HEK293 (cell line): ENCODE data around the gene IPO11.

Source experiments
- CTCF ChIA-PET: fragments of 350-600 bp; formaldehyde crosslinking; extraction: SDS; loops from one replicate; lab custom pipeline; 2021; ENCODE audit warnings: antibody characterized with exemption; lab: Yijun Ruan, JAX
- POLR2A ChIA-PET: fragments of 300-600 bp; formaldehyde crosslinking; extraction: SDS; loops from one replicate; lab custom pipeline; 2020; ENCODE audit warnings: antibody characterized with exemption, inconsistent platforms; lab: Yijun Ruan, JAX
- H3K27ac ChIP-seq: fragments of 200-500 bp; sonication (Bioruptor generic); 2 replicates; pipeline ENCODE4 v1.5.1; 2014; ENCODE audit warnings: low read depth, low read length, control low read depth, inconsistent platforms; ENCODE audit errors: extremely low read depth
- H3K36me3 ChIP-seq, 2 experiments: fragments of 200-500 bp in 1 of 2; sonication (Bioruptor generic) in 1 of 2; 1 replicate in 1 of 2; 2 replicates in 1 of 2; pipeline ENCODE4 v1.5.1; 2014 to 2017; ENCODE audit warnings: inconsistent platforms in 2 of 2, low read length in 2 of 2; ENCODE audit not compliant: control insufficient read depth in 2 of 2, insufficient read depth in 1 of 2
- H3K4me1 ChIP-seq: fragments of 200-500 bp; sonication (Bioruptor generic); 2 replicates; pipeline ENCODE4 v1.5.1; 2014; ENCODE audit warnings: mild to moderate bottlenecking, low read length, inconsistent platforms; ENCODE audit not compliant: control insufficient read depth, insufficient read depth
- H3K4me3 ChIP-seq: 2 replicates; pipeline ENCODE4 v1.5.1; 2011; ENCODE audit warnings: low read depth, mild to moderate bottlenecking, control low read depth, low read length, moderate library complexity
- H3K9me3 ChIP-seq: fragments of 200-500 bp; sonication (Bioruptor generic); 2 replicates; pipeline ENCODE4 v1.5.1; 2014; ENCODE audit warnings: low read depth, low read length, inconsistent platforms; ENCODE audit not compliant: control insufficient read depth, insufficient read depth
- SP2 ChIP-seq: fragments of 450-650 bp; formaldehyde crosslinking; IDR thresholded peaks from 2 replicates; pipeline ENCODE4 v1.5.1; 2016; ENCODE audit warnings: missing biosample characterization, missing genetic modification characterization
- ZIC2 ChIP-seq: fragments of 450-650 bp; formaldehyde crosslinking; IDR thresholded peaks from 2 replicates; pipeline ENCODE4 v1.5.1; 2016; ENCODE audit warnings: missing biosample characterization, missing genetic modification characterization
- ZNF138 ChIP-seq: fragments of 450-650 bp; formaldehyde crosslinking; IDR thresholded peaks from 2 replicates; pipeline ENCODE4 v1.5.1; 2016; ENCODE audit warnings: missing biosample characterization, missing genetic modification characterization, borderline replicate concordance
- ZNF2 ChIP-seq: fragments of 450-650 bp; formaldehyde crosslinking; IDR thresholded peaks from 2 replicates; pipeline ENCODE4 v1.5.1; 2016; ENCODE audit warnings: missing biosample characterization, missing genetic modification characterization
- ZNF23 ChIP-seq: fragments of 450-650 bp; formaldehyde crosslinking; IDR thresholded peaks from 2 replicates; pipeline ENCODE4 v1.5.1; 2016; ENCODE audit warnings: missing biosample characterization, missing genetic modification characterization, borderline replicate concordance
- ZNF274 ChIP-seq, 2 experiments: fragments of 200-500 bp in 1 of 2; fragments of 450-650 bp in 1 of 2; sonication (Bioruptor generic) in 1 of 2; formaldehyde crosslinking in 1 of 2; IDR thresholded peaks; 2 replicates each; pipeline versions ENCODE4 v1.5.1 to v1.6.1; 2014 to 2016; ENCODE audit warnings: borderline replicate concordance in 1 of 2, inconsistent platforms in 1 of 2, low read length in 1 of 2, missing biosample characterization in 1 of 2, missing genetic modification characterization in 1 of 2
- ZNF701 ChIP-seq: fragments of 450-650 bp; formaldehyde crosslinking; IDR thresholded peaks from 2 replicates; pipeline ENCODE4 v1.5.1; 2016; ENCODE audit warnings: missing biosample characterization, missing genetic modification characterization
- ZNF792 ChIP-seq: fragments of 450-650 bp; formaldehyde crosslinking; IDR thresholded peaks from 2 replicates; pipeline ENCODE4 v1.5.1; 2016; ENCODE audit warnings: missing biosample characterization, missing genetic modification characterization
- TF ChIP-seq, protein P1 (sequence below): fragments of 450-650 bp; formaldehyde crosslinking; IDR thresholded peaks from 2 replicates; pipeline ENCODE4 v1.5.1; 2016; ENCODE audit warnings: missing biosample characterization, missing genetic modification characterization, low read depth
- TF ChIP-seq, protein P2 (sequence below): IDR thresholded peaks from 2 replicates; pipeline ENCODE4 v1.6.1; 2011; ENCODE audit warnings: mild to moderate bottlenecking, low read depth, low read length, borderline replicate concordance
- TF ChIP-seq, protein P3 (sequence below): fragments of 450-650 bp; formaldehyde crosslinking; IDR thresholded peaks from 2 replicates; pipeline ENCODE4 v1.5.1; 2016; ENCODE audit warnings: missing biosample characterization, missing genetic modification characterization, borderline replicate concordance

IPO11 gene

DNA sequence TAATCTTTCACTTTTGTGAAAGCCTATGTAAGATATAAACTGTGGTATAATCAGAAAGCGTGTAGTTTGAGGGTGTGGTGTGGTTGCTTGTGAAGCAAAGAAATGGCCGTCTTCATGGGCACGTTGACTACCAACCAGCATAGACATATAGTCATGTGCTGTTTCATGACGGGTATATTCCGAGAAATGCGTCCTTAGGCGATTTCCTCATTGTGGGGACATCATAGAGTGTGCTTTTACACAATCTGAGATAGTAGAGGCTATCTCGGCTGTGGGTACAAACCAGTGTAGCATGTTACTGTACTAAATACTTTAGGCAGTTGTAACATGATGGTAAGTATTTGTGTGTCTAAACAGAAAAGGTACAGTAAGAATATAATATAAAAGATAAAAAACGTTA, 86.4 kb downstream of the IPO11 start:
- CTCF ChIA-PET = interaction anchor here (0.6 kb wide), 1 partner anchor 39 kb away, joined by 3 read pairs; no protein-coding TSS in a partner anchor
- Histone ChIP-seq H3K9me3 (no peaks in the 10 kb centered on the region), H3K4me3 (no peak overlapping the region), H3K36me3 (peaks cover 20 to 23% of the 10 kb centered on the region in 2 experiments), H3K27ac (no peak overlapping the region), H3K4me1 (no peaks in the 10 kb centered on the region)
- POLR2A ChIA-PET = no interaction called here
- TF ChIP-seq, protein P1, sequence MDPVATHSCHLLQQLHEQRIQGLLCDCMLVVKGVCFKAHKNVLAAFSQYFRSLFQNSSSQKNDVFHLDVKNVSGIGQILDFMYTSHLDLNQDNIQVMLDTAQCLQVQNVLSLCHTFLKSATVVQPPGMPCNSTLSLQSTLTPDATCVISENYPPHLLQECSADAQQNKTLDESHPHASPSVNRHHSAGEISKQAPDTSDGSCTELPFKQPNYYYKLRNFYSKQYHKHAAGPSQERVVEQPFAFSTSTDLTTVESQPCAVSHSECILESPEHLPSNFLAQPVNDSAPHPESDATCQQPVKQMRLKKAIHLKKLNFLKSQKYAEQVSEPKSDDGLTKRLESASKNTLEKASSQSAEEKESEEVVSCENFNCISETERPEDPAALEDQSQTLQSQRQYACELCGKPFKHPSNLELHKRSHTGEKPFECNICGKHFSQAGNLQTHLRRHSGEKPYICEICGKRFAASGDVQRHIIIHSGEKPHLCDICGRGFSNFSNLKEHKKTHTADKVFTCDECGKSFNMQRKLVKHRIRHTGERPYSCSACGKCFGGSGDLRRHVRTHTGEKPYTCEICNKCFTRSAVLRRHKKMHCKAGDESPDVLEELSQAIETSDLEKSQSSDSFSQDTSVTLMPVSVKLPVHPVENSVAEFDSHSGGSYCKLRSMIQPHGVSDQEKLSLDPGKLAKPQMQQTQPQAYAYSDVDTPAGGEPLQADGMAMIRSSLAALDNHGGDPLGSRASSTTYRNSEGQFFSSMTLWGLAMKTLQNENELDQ (tag by site-specific recombination) = no peak
- no peak for TF ChIP-seq ZNF2 (tag by site-specific recombination)

DNA sequence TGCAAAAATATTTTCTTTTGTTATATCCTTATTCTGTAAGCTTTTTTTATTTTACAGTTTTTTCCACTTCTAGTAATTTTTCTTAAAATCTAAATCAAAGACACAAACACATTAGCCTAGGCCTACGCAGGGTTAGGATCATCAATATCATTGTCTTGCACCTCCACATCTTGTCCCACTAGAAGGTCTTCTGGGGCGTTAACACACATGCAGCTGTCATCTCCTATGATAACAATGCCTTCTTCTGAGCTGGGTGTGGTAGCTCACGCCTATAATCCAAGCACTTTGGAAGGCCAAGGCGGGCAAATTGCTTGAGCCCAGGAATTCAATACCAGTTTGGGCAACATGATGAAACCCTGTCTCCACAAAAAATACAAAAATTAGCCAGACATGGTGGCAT, 87.2 kb downstream of the IPO11 start:
- Histone ChIP-seq H3K4me3 (no peak overlapping the region), H3K9me3 (no peaks in the 10 kb centered on the region), H3K4me1 (no peaks in the 10 kb centered on the region), H3K27ac (no peak overlapping the region), H3K36me3 (peaks cover 18 to 19% of the 10 kb centered on the region in 2 experiments; a peak in 2 of 3 replicates)
- ChIA-PET CTCF (interaction anchor here (0.6 kb wide), 2 partner anchors 40 to 691 kb away, joined by 3 to 4 read pairs; no protein-coding TSS in a partner anchor), POLR2A (no interaction called here)
- no peak for TF ChIP-seq ZNF792 (tag by site-specific recombination)
- TF ChIP-seq ZNF23 (tag by site-specific recombination) = no peak
- TF ChIP-seq ZNF138 (tag by site-specific recombination) = no peak
- TF ChIP-seq SP2 (tag by site-specific recombination) = no peak
- no peak for TF ChIP-seq ZNF701 (tag by site-specific recombination)
- TF ChIP-seq ZNF274 (IDR thresholded peaks at IDR 0.05; ENCODE audit: low read length) = no peak
- TF ChIP-seq ZNF274 (tag by site-specific recombination; IDR thresholded peaks at IDR 0.05; ENCODE audit: borderline replicate concordance) = no peak
- TF ChIP-seq, protein P2, sequence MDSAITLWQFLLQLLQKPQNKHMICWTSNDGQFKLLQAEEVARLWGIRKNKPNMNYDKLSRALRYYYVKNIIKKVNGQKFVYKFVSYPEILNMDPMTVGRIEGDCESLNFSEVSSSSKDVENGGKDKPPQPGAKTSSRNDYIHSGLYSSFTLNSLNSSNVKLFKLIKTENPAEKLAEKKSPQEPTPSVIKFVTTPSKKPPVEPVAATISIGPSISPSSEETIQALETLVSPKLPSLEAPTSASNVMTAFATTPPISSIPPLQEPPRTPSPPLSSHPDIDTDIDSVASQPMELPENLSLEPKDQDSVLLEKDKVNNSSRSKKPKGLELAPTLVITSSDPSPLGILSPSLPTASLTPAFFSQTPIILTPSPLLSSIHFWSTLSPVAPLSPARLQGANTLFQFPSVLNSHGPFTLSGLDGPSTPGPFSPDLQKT = no peak
- TF ChIP-seq, protein P3, sequence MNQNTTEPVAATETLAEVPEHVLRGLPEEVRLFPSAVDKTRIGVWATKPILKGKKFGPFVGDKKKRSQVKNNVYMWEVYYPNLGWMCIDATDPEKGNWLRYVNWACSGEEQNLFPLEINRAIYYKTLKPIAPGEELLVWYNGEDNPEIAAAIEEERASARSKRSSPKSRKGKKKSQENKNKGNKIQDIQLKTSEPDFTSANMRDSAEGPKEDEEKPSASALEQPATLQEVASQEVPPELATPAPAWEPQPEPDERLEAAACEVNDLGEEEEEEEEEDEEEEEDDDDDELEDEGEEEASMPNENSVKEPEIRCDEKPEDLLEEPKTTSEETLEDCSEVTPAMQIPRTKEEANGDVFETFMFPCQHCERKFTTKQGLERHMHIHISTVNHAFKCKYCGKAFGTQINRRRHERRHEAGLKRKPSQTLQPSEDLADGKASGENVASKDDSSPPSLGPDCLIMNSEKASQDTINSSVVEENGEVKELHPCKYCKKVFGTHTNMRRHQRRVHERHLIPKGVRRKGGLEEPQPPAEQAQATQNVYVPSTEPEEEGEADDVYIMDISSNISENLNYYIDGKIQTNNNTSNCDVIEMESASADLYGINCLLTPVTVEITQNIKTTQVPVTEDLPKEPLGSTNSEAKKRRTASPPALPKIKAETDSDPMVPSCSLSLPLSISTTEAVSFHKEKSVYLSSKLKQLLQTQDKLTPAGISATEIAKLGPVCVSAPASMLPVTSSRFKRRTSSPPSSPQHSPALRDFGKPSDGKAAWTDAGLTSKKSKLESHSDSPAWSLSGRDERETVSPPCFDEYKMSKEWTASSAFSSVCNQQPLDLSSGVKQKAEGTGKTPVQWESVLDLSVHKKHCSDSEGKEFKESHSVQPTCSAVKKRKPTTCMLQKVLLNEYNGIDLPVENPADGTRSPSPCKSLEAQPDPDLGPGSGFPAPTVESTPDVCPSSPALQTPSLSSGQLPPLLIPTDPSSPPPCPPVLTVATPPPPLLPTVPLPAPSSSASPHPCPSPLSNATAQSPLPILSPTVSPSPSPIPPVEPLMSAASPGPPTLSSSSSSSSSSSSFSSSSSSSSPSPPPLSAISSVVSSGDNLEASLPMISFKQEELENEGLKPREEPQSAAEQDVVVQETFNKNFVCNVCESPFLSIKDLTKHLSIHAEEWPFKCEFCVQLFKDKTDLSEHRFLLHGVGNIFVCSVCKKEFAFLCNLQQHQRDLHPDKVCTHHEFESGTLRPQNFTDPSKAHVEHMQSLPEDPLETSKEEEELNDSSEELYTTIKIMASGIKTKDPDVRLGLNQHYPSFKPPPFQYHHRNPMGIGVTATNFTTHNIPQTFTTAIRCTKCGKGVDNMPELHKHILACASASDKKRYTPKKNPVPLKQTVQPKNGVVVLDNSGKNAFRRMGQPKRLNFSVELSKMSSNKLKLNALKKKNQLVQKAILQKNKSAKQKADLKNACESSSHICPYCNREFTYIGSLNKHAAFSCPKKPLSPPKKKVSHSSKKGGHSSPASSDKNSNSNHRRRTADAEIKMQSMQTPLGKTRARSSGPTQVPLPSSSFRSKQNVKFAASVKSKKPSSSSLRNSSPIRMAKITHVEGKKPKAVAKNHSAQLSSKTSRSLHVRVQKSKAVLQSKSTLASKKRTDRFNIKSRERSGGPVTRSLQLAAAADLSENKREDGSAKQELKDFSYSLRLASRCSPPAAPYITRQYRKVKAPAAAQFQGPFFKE (tag by site-specific recombination) = no peak
- TF ChIP-seq ZIC2 (tag by site-specific recombination) = no peak
